PC-9 (cell line): Measurements from ENCODE around the gene GSAP. TPM values are rescaled to one million over a fixed set of nuclear protein-coding genes. Genes with fewer than 3 reads are reported as not detected.
A peak's percentile ranks its signal among the peaks of the same experiment; 100 is the strongest.

Source experiments
- BruUV-seq: library from RNA; stranded (reverse); fragments of 400-500 nt; replicated peaks from 2 replicates; lab custom pipeline; 2021; lab: Mats Ljungman, UMichigan
- CTCF ChIA-PET: fragments of 300-600 bp; sonication (Branson Sonifier 250); formaldehyde crosslinking; loops from one replicate; lab custom pipeline; 2022; ENCODE audit warnings: antibody characterized with exemption; lab: Charles Lee
- POLR2A ChIA-PET: fragments of 300-600 bp; sonication (Branson Sonifier 250); formaldehyde crosslinking; loops from one replicate; lab custom pipeline; 2022; ENCODE audit warnings: antibody characterized with exemption; ENCODE audit not compliant: unreplicated experiment; lab: Charles Lee
- DNase-seq, 2 experiments: peaks; one replicate each; pipeline versions ENCODE4 v3.0.0 to v3.0.0-alpha.2; 2015 to 2022; ENCODE audit warnings: mixed read lengths in 1 of 2
- H2AFZ ChIP-seq: fragments of 200-600 bp; sonication (generic); 2 replicates; pipeline ENCODE4 v1.8.1; 2017; ENCODE audit warnings: antibody characterized with exemption
- H3F3A ChIP-seq: fragments of 200-600 bp; sonication (generic); 2 replicates; pipeline ENCODE4 v1.8.1; 2017; ENCODE audit warnings: antibody characterized with exemption, mild to moderate bottlenecking, low read depth; ENCODE audit not compliant: insufficient read depth
- H3K27ac ChIP-seq: fragments of 200-600 bp; sonication (generic); 2 replicates; pipeline ENCODE4 v1.6.1; 2016; ENCODE audit warnings: mixed run types
- H3K27me3 ChIP-seq: fragments of 200-600 bp; sonication (generic); 2 replicates; pipeline ENCODE4 v1.6.1; 2016; ENCODE audit warnings: low read depth, mixed run types; ENCODE audit not compliant: insufficient read depth
- H3K36me3 ChIP-seq: fragments of 200-600 bp; sonication (generic); 2 replicates; pipeline ENCODE4 v1.6.1; 2016; ENCODE audit warnings: low read depth, mixed run types
- H3K4me1 ChIP-seq: fragments of 200-600 bp; sonication (generic); replicated peaks from 2 replicates; pipeline ENCODE4 v1.6.1; 2016; ENCODE audit warnings: mixed run types; ENCODE audit not compliant: insufficient read depth
- H3K4me2 ChIP-seq: fragments of 200-600 bp; sonication (generic); 2 replicates; pipeline ENCODE4 v1.6.1; 2017; ENCODE audit warnings: mixed run types
- H3K4me3 ChIP-seq: fragments of 200-600 bp; sonication (generic); 2 replicates; pipeline ENCODE4 v1.6.1; 2016; ENCODE audit warnings: mixed run types
- H3K79me2 ChIP-seq: fragments of 200-600 bp; sonication (generic); 2 replicates; pipeline ENCODE4 v1.6.1; 2017; ENCODE audit warnings: low read depth, mixed run types
- H3K9me2 ChIP-seq: fragments of 200-600 bp; sonication (generic); 2 replicates; pipeline ENCODE4 v1.8.1; 2017; ENCODE audit warnings: mild to moderate bottlenecking; ENCODE audit not compliant: insufficient read depth
- H3K9me3 ChIP-seq: fragments of 200-600 bp; sonication (generic); 2 replicates; pipeline ENCODE4 v1.8.1; 2016; ENCODE audit warnings: low read depth; ENCODE audit not compliant: insufficient read depth
- H4K20me1 ChIP-seq: fragments of 200-600 bp; sonication (generic); 2 replicates; pipeline ENCODE4 v1.8.1; 2017; ENCODE audit not compliant: insufficient read depth
- EZH2 ChIP-seq: fragments of 200-600 bp; sonication (generic); IDR thresholded peaks from 2 replicates; pipeline ENCODE4 v1.8.0; 2017; ENCODE audit warnings: antibody characterized with exemption, low read depth
- intact Hi-C: fragments of 100-400 bp; cut with micrococcal nuclease; formaldehyde crosslinking; loops from one replicate; pipeline ENCODE4 v1.10.0; 2022; ENCODE audit not compliant: unreplicated experiment
- total RNA-seq: library from RNA; stranded (reverse); gene quantifications from 2 replicates; pipeline ENCODE4 v1.2.3, GENCODE V29; 2021
- TF ChIP-seq, protein P1 (sequence below): fragments of 200-600 bp; sonication (generic); conservative IDR thresholded peaks from 2 replicates; pipeline ENCODE4 v1.6.1; 2017; ENCODE audit warnings: mixed run types, antibody characterized with exemption, mild to moderate bottlenecking, moderate library complexity

GSAP gene
- total RNA-seq, 1 experiment from 2014 or later = 15.6 TPM

DNA sequence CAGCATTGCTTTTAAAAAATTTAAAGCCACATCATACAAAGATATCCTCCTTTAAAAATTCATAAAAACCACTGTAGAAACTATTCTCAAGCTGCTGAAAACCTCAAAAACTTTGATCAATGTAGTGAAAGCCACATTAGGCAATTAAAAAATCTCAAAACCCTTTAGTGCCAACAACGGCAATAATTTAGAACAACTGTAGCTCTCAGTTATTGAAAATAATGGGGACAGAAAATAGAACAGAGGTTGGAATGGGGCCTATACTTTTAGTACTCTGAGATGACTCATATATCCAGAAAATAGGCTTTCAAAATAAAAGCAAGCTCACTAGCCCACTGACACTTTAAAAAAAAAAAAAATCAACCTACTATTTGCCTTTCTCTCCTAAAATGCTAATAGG, 87.5 kb downstream of the GSAP start:
- no peak for DNase-seq
- CTCF ChIA-PET = no interaction called here
- H3K27ac ChIP-seq = no peak overlapping the region
- no TSS peak for BruUV-seq
- H4K20me1 ChIP-seq = no peaks in the 10 kb centered on the region
- POLR2A ChIA-PET = no interaction called here
- no peaks in the 10 kb centered on the region for H3K9me3 ChIP-seq
- H3K4me1 ChIP-seq = peaks cover 44% of the 10 kb centered on the region
- H3K79me2 ChIP-seq = no peaks in the 10 kb centered on the region
- intact Hi-C loops = no loop called here
- no peaks in the 10 kb centered on the region for H3K9me2 ChIP-seq
- no peaks in the 10 kb centered on the region for H3K36me3 ChIP-seq
- H3F3A ChIP-seq = no peaks in the 10 kb centered on the region; the same call in 1 of the 2 replicates
- no peak overlapping the region for H2AFZ ChIP-seq
- TF ChIP-seq, protein P1, sequence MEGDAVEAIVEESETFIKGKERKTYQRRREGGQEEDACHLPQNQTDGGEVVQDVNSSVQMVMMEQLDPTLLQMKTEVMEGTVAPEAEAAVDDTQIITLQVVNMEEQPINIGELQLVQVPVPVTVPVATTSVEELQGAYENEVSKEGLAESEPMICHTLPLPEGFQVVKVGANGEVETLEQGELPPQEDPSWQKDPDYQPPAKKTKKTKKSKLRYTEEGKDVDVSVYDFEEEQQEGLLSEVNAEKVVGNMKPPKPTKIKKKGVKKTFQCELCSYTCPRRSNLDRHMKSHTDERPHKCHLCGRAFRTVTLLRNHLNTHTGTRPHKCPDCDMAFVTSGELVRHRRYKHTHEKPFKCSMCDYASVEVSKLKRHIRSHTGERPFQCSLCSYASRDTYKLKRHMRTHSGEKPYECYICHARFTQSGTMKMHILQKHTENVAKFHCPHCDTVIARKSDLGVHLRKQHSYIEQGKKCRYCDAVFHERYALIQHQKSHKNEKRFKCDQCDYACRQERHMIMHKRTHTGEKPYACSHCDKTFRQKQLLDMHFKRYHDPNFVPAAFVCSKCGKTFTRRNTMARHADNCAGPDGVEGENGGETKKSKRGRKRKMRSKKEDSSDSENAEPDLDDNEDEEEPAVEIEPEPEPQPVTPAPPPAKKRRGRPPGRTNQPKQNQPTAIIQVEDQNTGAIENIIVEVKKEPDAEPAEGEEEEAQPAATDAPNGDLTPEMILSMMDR = no peak
- no peak for TF ChIP-seq EZH2
- no peak overlapping the region for H3K4me2 ChIP-seq
- H3K4me3 ChIP-seq = no peak overlapping the region
- no peaks in the 10 kb centered on the region for H3K27me3 ChIP-seq

GRCh38 chr7:77327932-77328628, 88.1 kb downstream of the GSAP start:
- TF ChIP-seq, protein P1 = no peak
- TF ChIP-seq EZH2 = no peak
- Histone ChIP-seq H3K36me3 (no peaks in the 10 kb centered on the region), H4K20me1 (no peaks in the 10 kb centered on the region), H3K4me1 (peaks cover 44% of the 10 kb centered on the region), H3K27ac (no peak overlapping the region), H2AFZ (no peak overlapping the region), H3K9me2 (no peaks in the 10 kb centered on the region), H3K27me3 (no peaks in the 10 kb centered on the region), H3K4me3 (no peak overlapping the region), H3K79me2 (no peaks in the 10 kb centered on the region), H3F3A (no peaks in the 10 kb centered on the region; the same call in 1 of the 2 replicates), H3K9me3 (no peaks in the 10 kb centered on the region), H3K4me2 (no peak overlapping the region)
- CTCF ChIA-PET = no interaction called here
- no TSS peak for BruUV-seq
- DNase-seq = no peak
- intact Hi-C loops = no loop called here
- POLR2A ChIA-PET = interaction anchor here (0.6 kb wide), 1 partner anchor 74 kb away, joined by 3 read pairs; no protein-coding TSS in a partner anchor

DNA sequence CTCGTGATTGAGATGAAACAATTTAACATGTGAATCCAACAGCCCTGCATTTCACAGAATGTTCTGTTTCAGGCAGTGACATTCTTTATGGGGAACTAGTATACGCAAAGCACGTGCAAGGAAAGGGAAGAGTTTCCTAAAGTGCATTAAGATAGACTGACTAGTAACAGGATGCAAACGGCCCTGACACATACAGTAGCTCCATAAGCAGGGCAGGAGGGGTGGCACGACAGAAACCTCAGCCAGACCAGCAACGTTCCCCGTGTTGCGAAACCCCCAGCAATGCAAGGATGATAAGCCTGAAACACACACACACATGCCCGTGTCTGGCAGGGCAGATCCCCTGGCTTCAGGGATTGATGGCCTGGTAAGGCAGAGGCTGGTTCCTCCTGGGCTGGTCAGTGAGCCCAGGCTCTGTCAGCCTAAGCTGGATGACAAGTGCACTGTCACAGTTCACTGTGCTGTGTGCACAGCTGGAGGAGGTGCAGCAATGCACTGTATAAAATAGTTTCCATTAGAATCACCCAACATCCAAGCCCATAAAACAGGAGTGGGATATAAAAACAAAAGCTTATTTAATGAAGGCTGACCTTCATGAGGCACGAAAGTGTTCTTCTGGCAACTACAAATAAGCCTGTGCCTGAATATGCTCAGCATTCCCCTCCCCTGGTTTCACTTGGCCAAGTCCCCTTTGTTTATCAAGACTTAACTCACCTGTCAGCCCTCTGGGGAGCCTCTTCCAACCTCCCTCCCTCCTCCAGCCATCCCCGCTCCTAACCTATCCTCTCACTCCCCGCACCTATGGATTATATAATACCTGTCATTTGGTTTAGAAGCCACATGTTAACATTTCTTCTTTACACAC, 88.8 kb downstream of the GSAP start:
- peak in 1 of 2 experiments; percentile 33 for DNase-seq
- Histone ChIP-seq H3K4me1 (peaks cover 44% of the 10 kb centered on the region), H3K4me3 (no peak overlapping the region), H3F3A (no peaks in the 10 kb centered on the region; the same call in 1 of the 2 replicates), H3K4me2 (peak overlapping the region; percentile 40; the same call in 1 of the 2 replicates), H3K27me3 (no peaks in the 10 kb centered on the region), H2AFZ (no peak overlapping the region), H3K9me3 (no peaks in the 10 kb centered on the region), H3K27ac (no peak overlapping the region), H3K79me2 (no peaks in the 10 kb centered on the region), H3K36me3 (no peaks in the 10 kb centered on the region), H4K20me1 (no peaks in the 10 kb centered on the region), H3K9me2 (no peaks in the 10 kb centered on the region)
- BruUV-seq = no TSS peak
- TF ChIP-seq, protein P1 = no peak
- no peak for TF ChIP-seq EZH2
- ChIA-PET POLR2A (interaction anchor here (0.6 kb wide), 1 partner anchor 73 kb away, joined by 3 read pairs; no protein-coding TSS in a partner anchor), CTCF (interaction anchor here (0.6 kb wide), 1 partner anchor 87 kb away, joined by 3 read pairs; no protein-coding TSS in a partner anchor)
- intact Hi-C loops = no loop called here
